HG02973 (cell line): ENCODE data around the gene C1QC.

ENCODE experiments used
- ATAC-seq: cut with Tn5 transposase; IDR thresholded peaks from one replicate; pipeline ENCODE4 v1.9.1; 2021; ENCODE audit warnings: moderate library complexity; ENCODE audit not compliant: unreplicated experiment

The C1QC gene

DNA sequence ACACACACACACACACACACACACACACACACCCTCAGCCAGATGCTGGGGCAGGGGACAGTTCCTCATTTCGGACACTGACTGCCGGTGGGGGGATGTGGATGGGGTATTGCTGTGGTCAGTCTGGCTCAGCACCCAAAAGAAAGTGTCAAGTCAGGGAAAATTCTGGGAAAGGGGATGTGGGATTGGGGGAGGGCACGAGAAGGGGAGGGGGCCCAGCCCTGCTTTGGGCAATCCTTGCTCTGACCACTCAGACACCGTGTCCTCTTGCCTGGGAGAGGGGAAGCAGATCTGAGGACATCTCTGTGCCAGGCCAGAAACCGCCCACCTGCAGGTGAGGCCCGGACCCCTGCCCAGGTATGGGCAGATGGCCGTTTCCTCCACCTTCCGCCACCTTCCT lies at the start of gene C1QC:
Gene C1QC (plus strand): TSS at position 253 of the 400 bp plus-strand sequence. CDS start 391 bp downstream, outside the sequence.
- no peak for ATAC-seq

DNA sequence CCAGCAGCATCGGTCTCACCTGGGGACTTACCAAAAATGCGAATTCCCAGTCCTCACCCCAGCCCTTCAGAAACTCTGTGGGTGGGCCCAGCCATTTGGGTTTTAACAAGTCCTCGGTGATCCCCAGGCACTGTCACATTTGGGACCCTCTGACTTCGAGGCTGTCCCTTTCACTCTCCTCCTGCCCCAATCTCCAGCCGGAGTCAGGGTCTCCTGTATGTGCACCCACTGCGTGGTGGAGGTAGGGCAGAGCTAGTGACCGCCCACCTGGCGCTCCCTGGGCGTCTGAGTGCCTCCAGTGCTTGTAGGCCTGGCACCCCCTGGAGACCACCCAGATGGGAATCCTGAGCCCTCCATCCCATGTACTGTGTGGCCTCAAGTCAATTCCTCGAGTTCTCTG lies 49.0 kb upstream of the C1QC start:
- ATAC-seq = no peak

DNA sequence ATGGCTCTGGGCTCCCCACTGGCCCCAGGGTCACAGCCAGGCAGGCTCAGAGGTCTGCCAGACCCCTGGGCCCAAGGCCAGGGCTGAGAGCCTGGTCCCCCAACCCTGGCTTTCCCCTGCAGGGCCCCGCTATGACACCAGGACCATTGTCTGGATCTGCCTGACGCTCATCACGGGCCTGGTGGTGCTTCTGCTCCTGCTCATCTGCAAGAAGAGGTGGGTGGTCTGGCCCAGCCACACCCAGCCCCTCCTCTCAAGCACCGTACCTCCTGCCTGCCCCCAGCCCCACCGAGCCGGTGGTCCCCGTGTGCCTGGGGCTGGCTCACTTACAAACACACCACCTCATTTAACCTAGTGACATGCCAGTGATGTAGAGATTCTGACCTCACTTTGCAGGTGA lies 48.3 kb upstream of the C1QC start:
- no peak for ATAC-seq

DNA sequence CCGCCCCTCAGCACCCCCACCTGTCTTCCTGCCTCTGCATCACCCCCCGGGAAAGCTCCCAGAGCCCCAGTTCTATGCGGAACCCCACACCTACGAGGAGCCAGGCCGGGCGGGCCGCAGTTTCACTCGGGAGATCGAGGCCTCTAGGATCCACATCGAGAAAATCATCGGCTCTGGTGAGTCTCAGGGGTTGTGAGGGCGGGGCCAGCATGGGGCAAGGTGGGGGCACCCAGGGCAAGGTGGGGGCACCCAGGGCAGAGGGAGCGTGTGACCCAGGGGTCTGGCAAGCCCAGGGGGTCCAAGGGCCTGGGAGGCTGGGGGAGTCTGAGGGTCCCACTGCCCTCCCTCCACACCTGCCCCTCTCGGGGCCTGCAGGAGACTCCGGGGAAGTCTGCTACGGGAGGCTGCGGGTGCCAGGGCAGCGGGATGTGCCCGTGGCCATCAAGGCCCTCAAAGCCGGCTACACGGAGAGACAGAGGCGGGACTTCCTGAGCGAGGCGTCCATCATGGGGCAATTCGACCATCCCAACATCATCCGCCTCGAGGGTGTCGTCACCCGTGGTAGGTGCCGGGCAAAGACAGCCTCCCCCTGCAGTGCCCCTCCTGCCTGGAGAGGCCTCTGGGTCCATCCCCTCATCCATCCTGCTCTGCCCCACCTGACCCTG lies 46.0 kb upstream of the C1QC start:
- ATAC-seq = no peak

DNA sequence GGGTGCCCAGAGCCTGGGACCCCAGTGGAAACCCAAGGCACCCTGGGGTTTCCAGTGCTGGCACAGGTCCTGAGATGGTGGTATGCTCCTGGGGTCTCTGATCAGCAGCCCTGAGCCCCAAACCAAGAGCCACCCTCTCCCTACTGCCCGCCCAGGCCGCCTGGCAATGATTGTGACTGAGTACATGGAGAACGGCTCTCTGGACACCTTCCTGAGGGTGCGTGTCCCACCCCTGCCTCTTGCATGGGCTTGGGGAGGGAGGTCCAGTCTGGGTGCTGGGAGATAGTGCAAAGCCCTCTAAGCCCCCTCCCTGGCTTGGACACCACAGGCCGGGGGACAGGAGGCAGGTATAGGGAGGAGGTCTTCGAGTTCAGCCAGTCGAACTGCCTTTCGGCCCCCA lies 45.4 kb upstream of the C1QC start:
- no peak for ATAC-seq

DNA sequence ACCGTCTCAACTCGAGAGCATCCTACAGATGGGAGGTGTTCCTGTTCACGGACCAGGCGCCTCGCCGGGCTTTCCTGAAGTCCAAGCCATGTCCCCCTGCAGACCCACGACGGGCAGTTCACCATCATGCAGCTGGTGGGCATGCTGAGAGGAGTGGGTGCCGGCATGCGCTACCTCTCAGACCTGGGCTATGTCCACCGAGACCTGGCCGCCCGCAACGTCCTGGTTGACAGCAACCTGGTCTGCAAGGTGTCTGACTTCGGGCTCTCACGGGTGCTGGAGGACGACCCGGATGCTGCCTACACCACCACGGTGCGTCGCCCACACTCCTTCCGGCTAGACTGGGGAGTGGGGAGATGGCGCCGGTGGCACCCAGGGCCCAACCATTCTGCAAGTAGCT lies 44.7 kb upstream of the C1QC start:
- ATAC-seq = no peak

DNA sequence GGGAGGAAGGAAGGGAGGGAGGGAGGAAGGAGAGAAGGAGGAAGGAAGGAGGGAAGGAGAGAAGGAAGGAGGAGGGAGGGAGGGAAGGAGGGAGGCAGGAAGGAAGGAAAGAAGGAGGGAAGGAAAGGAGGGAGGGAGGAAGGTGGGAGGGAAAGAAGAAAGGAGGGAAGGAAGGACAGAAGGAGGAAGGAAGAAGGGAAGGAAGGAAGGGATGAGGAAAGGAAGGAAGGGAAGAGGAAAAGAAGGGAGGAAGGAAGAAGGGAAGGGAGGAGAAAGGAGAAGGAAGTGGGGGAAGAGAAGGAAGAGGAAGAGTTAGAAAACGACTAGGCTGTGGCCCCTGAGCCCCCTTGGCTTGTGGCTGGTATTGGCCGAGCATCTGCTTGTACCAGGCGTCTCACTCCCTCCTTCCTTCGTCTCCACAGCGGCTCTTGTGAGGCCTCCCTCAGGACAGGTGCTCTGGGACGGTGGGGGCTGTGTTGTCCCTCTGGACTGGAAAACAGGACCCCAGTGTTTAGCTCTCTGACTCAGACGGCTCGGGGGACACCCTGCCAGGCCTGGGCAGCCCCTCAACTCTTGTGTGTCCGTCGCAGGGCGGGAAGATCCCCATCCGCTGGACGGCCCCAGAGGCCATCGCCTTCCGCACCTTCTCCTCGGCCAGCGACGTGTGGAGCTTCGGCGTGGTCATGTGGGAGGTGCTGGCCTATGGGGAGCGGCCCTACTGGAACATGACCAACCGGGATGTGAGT lies 43.2 kb upstream of the C1QC start:
- no peak for ATAC-seq

DNA sequence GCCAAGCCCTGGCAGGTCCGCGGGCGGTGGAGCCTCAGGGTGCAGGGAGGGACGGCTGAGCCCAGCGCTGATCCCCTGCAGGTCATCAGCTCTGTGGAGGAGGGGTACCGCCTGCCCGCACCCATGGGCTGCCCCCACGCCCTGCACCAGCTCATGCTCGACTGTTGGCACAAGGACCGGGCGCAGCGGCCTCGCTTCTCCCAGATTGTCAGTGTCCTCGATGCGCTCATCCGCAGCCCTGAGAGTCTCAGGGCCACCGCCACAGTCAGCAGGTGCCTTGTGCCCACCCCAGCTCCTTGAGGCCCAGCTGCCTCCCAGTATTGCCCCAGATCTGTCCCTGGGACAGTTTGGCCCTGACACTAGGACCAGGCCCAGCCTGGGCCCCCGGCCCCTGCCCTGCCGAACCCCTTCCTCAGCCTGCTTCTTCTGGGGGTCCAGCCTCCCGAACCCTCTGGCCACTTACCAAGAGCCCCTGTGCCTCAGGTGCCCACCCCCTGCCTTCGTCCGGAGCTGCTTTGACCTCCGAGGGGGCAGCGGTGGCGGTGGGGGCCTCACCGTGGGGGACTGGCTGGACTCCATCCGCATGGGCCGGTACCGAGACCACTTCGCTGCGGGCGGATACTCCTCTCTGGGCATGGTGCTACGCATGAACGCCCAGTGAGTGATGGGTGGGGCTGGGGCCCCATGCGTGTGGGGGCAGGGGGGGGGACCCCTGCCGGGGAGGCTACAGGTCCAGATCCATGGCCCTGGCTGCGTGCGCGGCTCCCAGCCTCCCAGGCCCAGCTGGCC lies 42.4 kb upstream of the C1QC start:
- ATAC-seq = no peak

DNA sequence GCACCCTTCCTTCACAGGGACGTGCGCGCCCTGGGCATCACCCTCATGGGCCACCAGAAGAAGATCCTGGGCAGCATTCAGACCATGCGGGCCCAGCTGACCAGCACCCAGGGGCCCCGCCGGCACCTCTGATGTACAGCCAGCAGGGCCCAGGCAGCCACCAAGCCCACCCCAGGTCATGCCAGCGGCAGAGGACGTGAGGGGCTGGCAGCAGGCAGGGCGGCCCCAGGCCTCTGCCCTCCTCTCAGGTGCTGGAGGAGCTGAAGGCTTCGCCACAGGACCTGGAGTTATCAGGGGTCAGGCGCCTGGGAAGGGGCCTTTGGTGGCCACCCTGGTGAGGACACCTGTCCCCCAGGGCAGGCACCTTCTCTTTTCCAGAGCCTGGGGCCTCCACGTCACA lies 41.8 kb upstream of the C1QC start:
- no peak for ATAC-seq

DNA sequence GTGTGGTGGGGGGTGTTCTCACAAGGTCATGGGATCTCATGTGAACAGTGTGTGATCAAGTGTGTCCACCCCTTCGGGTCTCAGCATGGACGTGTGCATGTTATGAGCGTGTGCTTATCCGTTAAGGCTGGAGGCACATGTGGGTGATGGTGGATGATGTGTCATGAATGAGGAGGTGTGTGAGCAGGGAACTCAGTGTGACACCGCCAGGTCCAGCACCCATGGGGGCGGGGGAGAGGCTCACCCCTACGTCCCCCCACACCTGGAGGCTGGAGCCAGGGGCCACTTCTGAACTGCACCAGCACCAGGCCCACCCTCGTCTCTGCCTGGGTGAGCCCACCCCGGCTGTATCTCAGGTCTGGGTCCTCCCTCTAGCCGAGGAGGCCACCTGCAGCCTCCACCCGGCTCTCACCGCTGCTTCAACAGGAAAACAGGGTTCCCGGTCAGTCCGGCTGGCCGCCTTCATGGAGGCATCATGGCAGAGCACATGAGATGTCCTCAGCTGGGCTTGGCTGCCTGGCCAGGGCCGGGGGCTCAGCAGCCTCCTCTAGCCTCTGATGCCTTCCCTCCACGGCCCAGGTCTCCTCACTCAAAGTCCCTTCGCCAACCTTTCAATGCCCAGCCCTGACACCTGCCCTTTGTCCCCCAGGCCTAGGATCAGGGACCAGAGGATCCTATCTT lies 41.2 kb upstream of the C1QC start:
- no peak for ATAC-seq

DNA sequence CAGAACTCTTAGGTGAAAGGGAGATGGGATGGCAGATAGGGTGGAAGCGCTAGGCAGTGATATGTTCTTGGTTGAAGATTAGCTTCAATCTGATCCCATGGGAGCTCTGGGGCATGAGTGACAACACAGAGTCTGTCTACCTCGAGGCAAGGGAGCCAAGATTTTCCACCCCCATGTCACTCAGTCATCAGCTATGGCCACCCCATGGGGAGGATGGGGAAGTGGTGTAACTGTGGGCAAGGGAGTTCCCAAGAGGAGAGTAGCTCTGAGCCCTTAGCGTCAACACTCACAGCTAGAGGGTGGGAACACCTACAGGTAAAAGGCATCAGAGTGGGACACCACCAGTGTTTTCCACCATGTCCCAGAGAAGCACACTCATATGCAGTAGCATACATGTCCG lies 37.3 kb upstream of the C1QC start:
- ATAC-seq = no peak

DNA sequence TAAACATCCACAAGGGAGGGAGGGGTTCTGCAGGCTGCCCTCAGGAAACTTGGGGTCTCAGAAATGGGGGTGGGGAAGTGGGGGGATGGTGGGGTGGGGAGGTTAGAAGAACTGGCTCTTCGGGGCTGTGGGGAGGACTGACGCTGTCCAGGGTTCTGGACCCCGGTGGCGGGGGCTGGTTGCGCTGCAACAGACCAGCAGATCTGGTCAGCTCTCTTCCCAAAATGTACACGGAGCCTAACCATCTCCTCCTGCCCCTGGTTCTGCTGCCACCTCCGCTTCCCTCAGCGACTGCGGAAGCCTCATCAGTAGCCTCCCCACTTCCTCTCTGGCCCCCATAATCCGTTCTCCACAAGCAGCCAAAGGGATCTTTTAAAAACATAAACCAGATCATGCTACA lies 36.3 kb upstream of the C1QC start:
- no peak for ATAC-seq

DNA sequence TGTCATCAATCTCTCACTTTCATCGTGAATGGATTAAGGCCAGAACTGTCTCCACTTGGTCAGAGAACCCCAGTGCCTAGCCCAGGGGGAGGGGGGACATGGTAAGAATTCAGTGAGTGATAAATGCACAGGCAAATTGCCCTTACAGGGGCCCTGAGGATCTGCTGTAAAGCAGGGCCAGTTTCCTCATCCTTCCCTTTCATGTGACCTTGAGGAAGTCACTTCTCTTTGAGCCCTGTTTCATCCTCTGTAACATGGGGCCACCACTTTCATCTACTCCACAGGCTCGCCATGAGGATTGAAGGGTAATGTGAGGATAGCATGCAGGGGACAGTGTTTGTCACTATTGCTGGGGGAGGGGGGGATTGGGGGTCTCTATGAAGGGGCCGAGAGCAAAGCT lies 35.1 kb upstream of the C1QC start:
- no peak for ATAC-seq

DNA sequence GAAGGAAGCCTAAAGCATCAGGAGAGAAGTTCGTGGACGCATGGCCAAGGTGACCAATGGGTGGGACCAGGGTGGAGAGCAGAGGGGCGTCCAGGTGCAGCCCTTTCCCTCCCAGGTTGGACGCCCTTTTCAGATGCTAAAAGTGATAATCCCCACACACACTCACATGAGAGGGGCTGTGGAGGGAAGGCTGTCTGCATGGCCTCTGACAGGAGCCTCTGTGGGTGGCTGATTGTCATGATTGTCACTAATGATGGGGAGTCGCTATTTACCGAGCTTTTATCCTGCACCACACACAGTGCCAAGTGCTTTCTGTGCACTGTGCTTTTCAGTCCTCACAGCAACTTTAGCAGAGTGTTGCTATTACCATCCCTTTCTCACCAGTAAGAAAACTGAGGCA lies 34.1 kb upstream of the C1QC start:
- no peak for ATAC-seq

DNA sequence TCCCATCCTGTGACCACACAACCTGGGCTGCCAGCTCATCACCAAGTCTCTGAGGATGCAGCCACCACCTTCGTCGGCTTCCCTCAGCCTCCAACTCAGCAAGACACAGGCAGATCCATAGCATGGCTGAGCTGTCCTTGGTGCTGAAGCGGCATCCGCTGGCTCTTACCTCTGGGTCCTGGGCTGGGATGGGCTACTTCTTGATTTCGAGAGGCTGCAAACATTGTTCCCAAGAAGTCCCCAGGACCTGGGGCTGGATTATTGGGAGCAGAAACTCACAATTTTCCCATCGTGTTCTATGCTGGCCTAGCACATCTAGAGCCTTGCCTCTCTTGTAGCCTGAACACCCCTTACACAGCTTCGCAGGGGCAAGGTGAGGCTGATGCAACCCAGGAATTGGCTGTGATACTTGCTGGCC lies 31.9 kb upstream of the C1QC start:
- ATAC-seq = no peak

DNA sequence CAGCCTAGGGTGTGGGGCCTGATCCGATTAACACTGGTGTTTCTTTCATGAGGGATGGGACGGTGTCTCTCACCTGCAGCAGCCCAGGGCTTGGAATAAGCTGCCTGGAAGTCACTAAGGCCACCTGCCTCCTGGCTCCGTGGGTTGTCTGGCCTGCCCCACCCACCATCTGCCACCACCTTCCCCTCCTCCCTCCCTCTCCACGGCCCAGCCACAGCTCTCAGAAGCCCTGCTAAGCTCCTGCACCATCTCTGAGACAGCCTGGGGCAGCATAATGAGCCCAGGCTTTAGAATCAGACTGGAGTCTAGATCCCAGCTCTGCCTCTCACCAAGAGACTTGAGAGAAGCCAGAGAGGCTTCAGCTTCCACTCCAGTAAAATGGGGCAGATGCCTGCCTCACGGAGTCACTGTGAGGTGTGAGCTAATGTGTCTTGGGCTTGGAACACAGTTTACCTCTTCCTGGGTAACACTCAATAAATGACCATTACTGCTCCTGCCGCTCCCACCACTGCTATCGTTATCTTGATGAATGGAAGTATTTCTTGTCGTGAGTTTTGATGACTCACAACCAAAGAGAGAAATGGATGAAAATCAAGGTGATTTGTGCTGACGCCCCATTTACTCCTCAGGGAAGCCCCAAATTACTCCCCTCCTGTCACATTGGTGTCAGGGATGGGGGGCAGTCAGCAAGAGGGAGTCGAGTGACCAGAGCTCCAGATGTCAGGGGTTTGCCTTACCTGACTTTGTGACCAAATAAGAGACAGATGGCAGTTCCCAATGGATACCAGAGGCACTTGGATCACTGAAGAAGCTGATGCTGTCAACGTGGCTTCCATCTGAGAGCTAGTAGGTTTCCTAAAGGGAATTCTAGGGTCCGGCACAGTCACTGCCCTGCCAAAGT lies 30.5 kb upstream of the C1QC start:
- no peak for ATAC-seq

DNA sequence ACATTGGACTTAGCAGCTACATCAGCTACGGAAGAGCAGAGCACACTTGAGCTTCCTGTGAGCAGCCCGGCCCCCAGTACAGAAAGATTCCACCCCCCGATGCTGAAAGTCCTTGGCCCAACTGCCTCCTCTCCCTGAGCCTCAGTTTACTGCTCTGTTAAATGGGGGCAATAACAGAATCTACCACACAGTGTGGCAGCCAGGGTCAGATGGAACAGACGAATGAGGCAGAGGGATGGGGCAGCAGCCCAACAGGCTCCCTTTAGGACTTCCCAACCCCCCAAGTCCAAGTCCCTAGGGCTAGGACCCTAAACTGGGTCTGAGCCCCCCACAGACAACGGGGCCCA lies 29.9 kb upstream of the C1QC start:
- ATAC-seq = no peak

DNA sequence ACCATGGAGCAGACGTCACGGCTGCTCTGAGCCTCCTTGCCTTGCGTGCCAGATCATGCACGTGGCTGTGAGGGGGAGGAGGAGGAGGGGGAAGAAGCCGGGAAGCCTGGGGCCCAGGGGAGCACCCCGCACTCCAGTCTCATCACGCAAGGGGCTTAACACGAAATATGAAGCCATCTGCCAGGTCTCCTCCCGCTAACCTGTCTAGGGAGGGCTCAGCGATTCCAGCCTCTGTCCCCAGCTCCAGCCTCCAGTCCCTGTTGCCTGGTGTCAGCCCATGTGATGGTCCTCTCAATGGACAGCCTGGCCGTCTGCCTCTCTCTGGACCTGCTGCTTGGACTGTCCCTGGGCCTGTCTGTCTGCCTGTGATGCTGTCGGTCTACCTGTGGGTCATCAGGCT lies 29.5 kb upstream of the C1QC start:
- ATAC-seq = no peak

DNA sequence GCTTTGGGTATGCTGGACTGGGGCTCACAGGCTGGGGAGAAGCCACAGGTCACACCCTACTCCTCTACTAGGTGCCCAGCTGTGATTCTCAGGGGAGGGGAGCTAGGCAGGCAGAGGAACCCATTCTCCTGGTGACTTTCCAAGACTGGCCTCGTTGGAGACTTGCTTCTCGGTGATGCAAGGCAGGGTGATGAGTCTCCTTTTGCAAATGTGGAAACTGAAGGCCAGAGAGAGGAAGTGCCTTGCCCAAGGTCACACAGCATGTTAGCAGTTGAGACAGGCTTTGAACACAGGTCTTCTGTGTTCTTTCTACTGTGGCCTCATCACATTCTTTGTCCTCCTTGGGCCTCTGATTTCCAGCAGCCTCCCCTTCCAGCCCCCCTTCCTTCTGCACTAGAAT lies 27.5 kb upstream of the C1QC start:
- no peak for ATAC-seq

DNA sequence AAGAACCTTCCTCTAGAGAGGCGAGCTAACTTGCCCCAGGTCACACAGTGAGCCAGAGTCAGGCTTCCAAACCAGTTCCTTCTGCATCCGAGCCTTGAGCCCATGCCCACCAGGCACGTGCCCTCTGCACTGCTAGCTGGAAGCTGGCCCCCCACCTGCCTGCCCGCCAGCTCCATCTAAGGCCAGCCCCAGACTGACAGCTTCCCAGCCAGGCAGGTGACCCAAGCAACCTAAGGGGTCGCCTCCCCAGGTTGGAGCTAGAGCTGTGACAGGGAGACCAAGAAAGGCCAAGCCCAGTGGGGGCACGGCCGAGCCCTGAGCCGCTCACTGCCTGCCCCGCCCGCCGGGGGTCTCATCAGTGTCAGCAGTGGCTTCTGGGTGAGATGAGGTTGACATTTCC lies 26.9 kb upstream of the C1QC start:
- ATAC-seq = no peak

DNA sequence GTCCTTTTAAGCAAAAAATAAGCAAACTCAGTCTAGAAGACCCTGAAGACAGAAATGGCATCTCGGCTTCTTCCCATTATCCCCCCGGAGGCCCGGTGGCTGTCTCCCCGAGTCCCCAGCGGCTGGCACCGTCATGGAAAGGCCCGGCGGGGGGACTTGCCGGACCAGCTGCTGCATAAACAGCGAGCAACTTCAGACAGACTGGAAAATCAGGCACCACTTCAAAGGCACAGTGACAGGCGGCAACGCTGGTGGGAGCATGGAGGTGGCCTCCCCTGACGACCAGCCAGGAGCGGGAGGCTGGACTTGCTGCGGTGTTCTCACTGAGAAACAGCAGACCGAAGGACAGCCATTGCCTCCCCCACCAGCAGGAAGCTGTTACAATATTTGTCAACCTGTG lies 25.4 kb upstream of the C1QC start:
- ATAC-seq = no peak
